DND-41 (cell line): ENCODE data around the gene EPHA10.

ENCODE experiments used
- CTCF ChIP-seq: IDR thresholded peaks from 2 replicates; pipeline ENCODE4 v1.5.1; 2012; ENCODE audit warnings: borderline replicate concordance, low read length, moderate library complexity, mild to moderate bottlenecking; ENCODE audit not compliant: poor library complexity, severe bottlenecking; ENCODE audit errors: extremely low read depth
- EZH2 ChIP-seq: IDR thresholded peaks from 3 replicates; pipeline ENCODE4 v1.6.1; 2012; ENCODE audit warnings: borderline replicate concordance, low read depth, mild to moderate bottlenecking, moderate library complexity, low read length, inconsistent platforms; ENCODE audit not compliant: severe bottlenecking

- TF ChIP-seq CTCF (no peak), EZH2 (no peak)
Observed at GRCh38 chr1:37734629-37735591, 30.0 kb downstream of the EPHA10 start.
